Left lung (tissue), 10 donors: Measurements from ENCODE around the gene RGS7. TPM values are rescaled to one million over a fixed set of nuclear protein-coding genes. Genes with fewer than 3 reads are reported as not detected.

Experiments
- ATAC-seq: fragments of 200-7000 bp; cut with Tn5 transposase; one replicate; pipeline ENCODE4 v1.9.1; 2020; ENCODE audit warnings: moderate library complexity
- DNase-seq, 4 donors: peaks; one replicate each; pipeline ENCODE4 v3.0.0-alpha.2; 2013 to 2020
- H3K27ac ChIP-seq, 2 donors: fragments of 200-600 bp; sonication (generic) in 1 of 2; one replicate each; pipeline versions ENCODE4 v1.5.0 to v1.8.0; 2020 to 2021
- H3K27me3 ChIP-seq, 2 donors: fragments of 200-600 bp; sonication (generic) in 1 of 2; one replicate each; pipeline versions ENCODE4 v1.5.0 to v1.8.0; 2020 to 2021
- H3K36me3 ChIP-seq, 2 donors: fragments of 200-600 bp; sonication (generic) in 1 of 2; one replicate each; pipeline versions ENCODE4 v1.5.0 to v1.8.0; 2020 to 2021
- H3K4me1 ChIP-seq, 2 donors: fragments of 200-600 bp; one replicate each; pipeline ENCODE4 v1.8.0; 2021
- H3K4me3 ChIP-seq, 2 donors: fragments of 200-600 bp; sonication (generic) in 1 of 2; one replicate each; pipeline versions ENCODE4 v1.5.0 to v1.8.0; 2020 to 2021; ENCODE audit warnings: mild to moderate bottlenecking in 1 of 2
- H3K9me3 ChIP-seq, 2 donors: fragments of 200-600 bp; sonication (generic) in 1 of 2; one replicate each; pipeline versions ENCODE4 v1.5.0 to v1.8.0; 2020 to 2021
- CTCF ChIP-seq, 2 donors: fragments of 200-600 bp; sonication (generic) in 1 of 2; IDR thresholded peaks; one replicate each; pipeline versions ENCODE4 v1.5.0 to v1.8.0; 2021; ENCODE audit warnings: antibody characterized with exemption in 2 of 2
- intact Hi-C, 2 donors: fragments of 100-400 bp; cut with DNase I; formaldehyde crosslinking; loops; one replicate each; pipeline versions ENCODE4 v1.11.2 to v1.14.2; 2022
- polyA plus RNA-seq, 6 donors: library from polyadenylated mRNA; unstranded; fragments of 120-200 nt; gene quantifications; one replicate each; pipeline ENCODE4 v1.2.1, GENCODE V29; 2013; ENCODE audit not compliant: insufficient read length in 6 of 6
- total RNA-seq, 2 donors: library from RNA; stranded (reverse); fragmentation: NEBNext Ultra II Directional; extraction: Animal tissue kit (Norgen Biotek cat#: 25700); gene quantifications; one replicate each; pipeline ENCODE4 v1.2.1, GENCODE V29; 2021
- donor health status: DM: no; HTN: yes; CAD: no.
- donor health status: DM: no; HTN: no; CAD: no.

Gene RGS7
- total and polyA plus RNA-seq, 8 donors: 0.11 to 0.43 (median 0.30) TPM; not detected in 2

GRCh38 chr1:241140670-241141069 lies 216.3 kb downstream of the RGS7 start:
- no peak for DNase-seq
- intact Hi-C loops: no loop called here
- ATAC-seq: peak; percentile 56

GRCh38 chr1:241139047-241139446 lies 218.0 kb downstream of the RGS7 start:
- H3K27ac ChIP-seq: no peak overlapping the region
- no peak overlapping the region for H3K4me3 ChIP-seq
- TF ChIP-seq CTCF (IDR thresholded peaks at IDR 0.05): no peak
- ATAC-seq (no peak), DNase-seq (no peak)
- H3K9me3 ChIP-seq: peaks cover 0 to 5% of the 10 kb centered on the region in 2 donors
- H3K36me3 ChIP-seq: no peaks in the 10 kb centered on the region
- H3K27me3 ChIP-seq: no peaks in the 10 kb centered on the region
- H3K4me1 ChIP-seq: no peaks in the 10 kb centered on the region
- intact Hi-C loops: no loop called here

More at GRCh38 chr1:241140670-241141069, 216.3 kb downstream of the RGS7 start:
- Histone ChIP-seq H3K27me3 (no peaks in the 10 kb centered on the region), H3K4me3 (no peak overlapping the region), H3K27ac (no peak overlapping the region), H3K36me3 (no peaks in the 10 kb centered on the region), H3K9me3 (no peaks in the 10 kb centered on the region), H3K4me1 (no peaks in the 10 kb centered on the region)
- no peak for TF ChIP-seq CTCF (IDR thresholded peaks at IDR 0.05)

GRCh38 chr1:241138248-241138647 lies 218.8 kb downstream of the RGS7 start:
- peaks cover 0 to 5% of the 10 kb centered on the region in 2 donors for H3K9me3 ChIP-seq
- no peaks in the 10 kb centered on the region for H3K36me3 ChIP-seq
- no peaks in the 10 kb centered on the region for H3K4me1 ChIP-seq
- intact Hi-C loops: no loop called here
- H3K4me3 ChIP-seq: no peak overlapping the region
- no peaks in the 10 kb centered on the region for H3K27me3 ChIP-seq
- no peak for TF ChIP-seq CTCF (IDR thresholded peaks at IDR 0.05)
- no peak overlapping the region for H3K27ac ChIP-seq
- ATAC-seq: no peak
- no peak for DNase-seq

- Histone ChIP-seq H3K4me3 (no peak overlapping the region), H3K4me1 (no peaks in the 10 kb centered on the region), H3K9me3 (peaks cover 0 to 5% of the 10 kb centered on the region in 2 donors), H3K36me3 (no peaks in the 10 kb centered on the region), H3K27me3 (no peaks in the 10 kb centered on the region), H3K27ac (no peak overlapping the region)
- DNase-seq: no peak
- no peak for ATAC-seq
- TF ChIP-seq CTCF (IDR thresholded peaks at IDR 0.05): no peak
- intact Hi-C loops: no loop called here
Measured at GRCh38 chr1:241136389-241136788, 220.6 kb downstream of the RGS7 start.

- no peak overlapping the region for H3K27ac ChIP-seq
- no peaks in the 10 kb centered on the region for H3K4me1 ChIP-seq
- no peak for DNase-seq
- intact Hi-C loops: no loop called here
- no peak for ATAC-seq
- H3K36me3 ChIP-seq: no peaks in the 10 kb centered on the region
- H3K27me3 ChIP-seq: no peaks in the 10 kb centered on the region
- H3K4me3 ChIP-seq: no peak overlapping the region
- peaks cover 0 to 5% of the 10 kb centered on the region in 2 donors for H3K9me3 ChIP-seq
- TF ChIP-seq CTCF (IDR thresholded peaks at IDR 0.05): no peak
Measured at GRCh38 chr1:241131636-241132194, 225.3 kb downstream of the RGS7 start.
